Skin of body (tissue), 2 donors: ENCODE data around the gene CD300LB. TPM values are rescaled to one million over a fixed set of nuclear protein-coding genes. Genes with fewer than 3 reads are reported as not detected.
"Not testable (repeated sequence)": the region's sequence is repeated elsewhere in the genome, so short reads cannot be mapped to it uniquely, and the experiment has no call there.

Source experiments
- DNase-seq: peaks from one replicate; lab custom pipeline; 2025; lab: John Stamatoyannopoulos, UW
- total RNA-seq: library from RNA; depleted of rRNA; stranded (reverse); fragments of >200 nt; gene quantifications from one replicate; pipeline ENCODE4 v1.2.3, GENCODE V29; 2014

The CD300LB gene
- 0.59 TPM for total RNA-seq

DNA sequence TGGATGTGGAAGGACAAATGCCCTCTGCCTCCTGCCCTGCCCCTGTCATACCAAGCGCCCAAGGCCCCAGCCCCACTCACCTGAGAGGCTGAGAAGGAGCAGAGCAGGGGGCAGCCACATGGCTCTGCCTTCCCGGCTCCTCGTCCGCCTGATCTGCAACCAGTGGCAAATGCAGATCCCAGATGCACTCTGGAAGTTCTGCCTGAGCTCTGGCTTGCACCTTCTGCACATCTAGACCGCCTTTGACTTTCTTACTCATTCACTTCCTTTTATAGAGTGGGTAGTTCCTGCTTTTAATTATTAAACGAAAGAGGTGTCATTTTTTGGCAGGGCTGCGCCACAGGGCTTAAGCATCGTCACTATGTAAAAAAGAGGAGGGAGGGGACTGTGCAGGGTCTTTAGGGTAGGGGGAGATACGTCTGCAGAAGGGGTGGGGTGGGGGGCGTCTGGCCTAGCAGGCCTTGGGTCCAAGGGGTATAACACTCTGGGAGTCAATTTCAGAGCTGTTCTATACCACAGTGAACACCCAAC lies at the start of gene CD300LB:
Gene CD300LB, minus strand, starts transcription at position 245 of the 531 bp plus-strand sequence. Its CDS starts 125 bp downstream, at position 120.
- no peak for DNase-seq

DNA sequence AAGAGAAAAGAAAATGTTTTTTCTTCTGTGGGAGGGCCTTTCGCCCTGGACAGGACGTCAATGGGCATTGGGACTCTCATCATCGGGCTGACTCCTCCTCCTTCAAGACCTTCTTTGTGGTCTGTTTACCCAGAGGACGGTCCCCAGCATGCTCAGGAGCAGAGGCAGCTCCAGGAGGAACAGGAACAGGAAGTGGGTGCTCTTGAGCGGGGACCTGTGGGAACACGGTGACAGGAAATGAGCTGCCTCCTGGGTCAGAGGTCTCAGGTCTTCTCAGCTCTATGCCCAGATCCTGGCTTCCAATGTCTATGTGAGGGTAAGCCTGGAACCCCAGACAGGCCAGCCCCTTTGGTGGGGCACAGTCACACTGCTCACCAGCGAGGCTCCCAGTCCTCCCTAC lies 48.6 kb upstream of the CD300LB start:
- no peak for DNase-seq

DNA sequence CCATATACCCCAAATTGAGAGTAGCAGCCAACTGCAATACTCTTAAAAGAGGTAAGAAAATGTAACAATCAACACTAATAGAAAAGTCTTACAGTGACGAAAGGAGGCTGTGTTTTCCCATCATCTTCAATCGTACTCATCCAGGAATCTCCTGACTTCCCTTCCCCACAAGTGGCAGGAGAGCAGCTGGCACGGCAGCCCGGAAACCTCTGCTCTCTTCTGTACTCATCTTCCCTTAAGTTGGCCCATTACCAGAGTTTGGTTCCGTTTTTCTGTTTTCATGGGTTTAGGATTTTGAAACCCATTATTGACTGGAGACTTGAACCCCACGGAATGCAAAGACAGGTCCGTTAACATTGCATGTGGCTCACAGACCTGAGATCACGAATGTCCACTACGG lies 47.7 kb upstream of the CD300LB start:
- no peak for DNase-seq

DNA sequence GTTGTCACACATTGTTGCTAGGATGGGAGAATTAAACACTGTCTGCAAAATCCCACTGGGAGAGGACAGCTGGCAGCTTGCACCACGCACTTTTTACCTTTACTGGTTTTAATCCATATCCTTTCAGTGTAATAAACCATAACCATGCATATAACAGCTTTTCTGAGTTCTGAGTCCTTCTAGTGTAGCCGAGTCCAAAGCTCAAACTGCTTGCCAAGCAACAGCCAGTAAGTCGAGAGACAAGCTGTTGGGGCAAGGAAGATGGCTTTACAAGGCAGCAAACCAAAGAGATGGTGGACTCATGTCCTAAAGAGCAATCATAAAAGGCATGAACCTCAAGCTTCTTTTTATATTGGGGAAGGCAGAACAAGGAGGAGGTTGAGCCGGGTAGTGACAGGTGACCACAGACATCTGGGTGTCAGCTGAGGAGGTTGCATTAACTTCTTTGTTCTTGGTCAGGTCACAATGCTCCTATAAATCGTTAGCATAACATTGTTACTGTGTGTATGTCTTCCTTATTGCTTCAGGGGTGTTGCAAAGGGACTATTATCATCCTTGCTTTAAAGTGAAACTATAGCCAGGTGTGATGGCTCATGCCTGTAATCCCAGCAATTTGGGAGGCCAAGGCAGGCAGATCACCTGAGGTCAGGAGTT lies 43.3 kb upstream of the CD300LB start:
- DNase-seq = no peak

DNA sequence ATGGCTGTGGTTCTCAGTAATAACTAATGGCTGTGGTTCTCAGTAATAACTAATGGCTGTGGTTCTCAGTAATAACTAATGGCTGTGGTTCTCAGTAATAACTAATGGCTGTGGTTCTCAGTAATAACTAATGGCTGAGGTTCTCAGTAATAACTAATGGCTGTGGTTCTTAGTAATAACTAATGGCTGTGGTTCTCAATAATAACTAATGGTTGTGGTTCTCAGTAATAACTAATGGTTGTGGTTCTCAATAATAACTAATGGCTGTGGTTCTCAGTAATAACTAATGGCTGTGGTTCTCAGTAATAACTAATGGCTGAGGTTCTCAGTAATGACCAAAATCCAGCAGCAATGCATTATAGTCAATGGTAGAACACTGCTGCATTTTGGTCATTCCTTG lies 42.4 kb upstream of the CD300LB start:
- not testable (repeated sequence) for DNase-seq

DNA sequence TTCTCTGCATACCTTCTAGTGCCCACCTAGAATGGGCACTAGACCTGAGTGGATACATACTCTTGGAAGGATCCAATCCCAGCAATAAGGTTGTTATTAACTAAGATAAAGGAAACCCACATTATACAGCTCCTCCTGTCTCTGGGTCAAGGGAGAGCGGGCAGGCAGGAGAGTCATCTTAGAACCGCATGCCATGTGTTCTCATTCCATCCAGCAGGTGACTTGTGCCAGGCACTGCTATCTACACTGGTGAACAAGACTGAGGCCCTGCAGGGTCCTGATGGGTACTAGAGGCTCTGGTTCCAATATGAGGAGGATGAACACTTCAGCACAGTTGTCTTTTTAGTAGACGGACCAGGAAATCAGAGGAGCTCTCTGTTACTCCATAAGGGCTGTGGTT lies 41.9 kb upstream of the CD300LB start:
- no peak for DNase-seq

DNA sequence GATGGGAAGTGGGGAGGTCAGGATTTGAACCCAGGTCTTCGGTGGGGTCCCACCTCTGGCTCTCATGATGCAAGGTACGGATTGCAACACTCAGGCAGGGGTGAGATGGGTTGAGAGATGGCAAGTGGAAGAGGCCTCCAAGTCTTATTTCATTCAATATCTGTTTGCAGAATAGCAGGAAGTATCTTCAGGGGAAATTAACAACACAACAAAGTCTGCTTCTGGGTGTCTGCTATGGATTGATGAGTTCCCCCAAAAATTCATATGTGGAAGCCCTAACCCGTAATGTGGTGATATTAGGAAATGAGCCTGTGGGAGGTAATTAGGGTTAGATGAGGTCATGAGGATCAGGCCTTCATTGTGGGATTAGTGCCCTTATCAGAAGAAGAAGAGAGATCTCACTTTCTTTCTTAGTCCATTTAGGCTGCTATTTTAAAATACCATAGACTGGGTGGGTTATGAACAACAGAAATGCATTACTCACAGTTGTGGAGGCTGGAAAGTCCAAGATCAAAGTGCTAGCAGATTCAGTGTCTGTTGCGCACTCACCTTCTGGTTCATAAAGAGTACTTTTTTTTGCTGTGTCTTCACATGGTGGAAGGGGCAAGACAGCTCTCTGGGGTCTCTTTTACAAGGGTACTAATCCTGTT lies 40.5 kb upstream of the CD300LB start:
- DNase-seq = no peak

DNA sequence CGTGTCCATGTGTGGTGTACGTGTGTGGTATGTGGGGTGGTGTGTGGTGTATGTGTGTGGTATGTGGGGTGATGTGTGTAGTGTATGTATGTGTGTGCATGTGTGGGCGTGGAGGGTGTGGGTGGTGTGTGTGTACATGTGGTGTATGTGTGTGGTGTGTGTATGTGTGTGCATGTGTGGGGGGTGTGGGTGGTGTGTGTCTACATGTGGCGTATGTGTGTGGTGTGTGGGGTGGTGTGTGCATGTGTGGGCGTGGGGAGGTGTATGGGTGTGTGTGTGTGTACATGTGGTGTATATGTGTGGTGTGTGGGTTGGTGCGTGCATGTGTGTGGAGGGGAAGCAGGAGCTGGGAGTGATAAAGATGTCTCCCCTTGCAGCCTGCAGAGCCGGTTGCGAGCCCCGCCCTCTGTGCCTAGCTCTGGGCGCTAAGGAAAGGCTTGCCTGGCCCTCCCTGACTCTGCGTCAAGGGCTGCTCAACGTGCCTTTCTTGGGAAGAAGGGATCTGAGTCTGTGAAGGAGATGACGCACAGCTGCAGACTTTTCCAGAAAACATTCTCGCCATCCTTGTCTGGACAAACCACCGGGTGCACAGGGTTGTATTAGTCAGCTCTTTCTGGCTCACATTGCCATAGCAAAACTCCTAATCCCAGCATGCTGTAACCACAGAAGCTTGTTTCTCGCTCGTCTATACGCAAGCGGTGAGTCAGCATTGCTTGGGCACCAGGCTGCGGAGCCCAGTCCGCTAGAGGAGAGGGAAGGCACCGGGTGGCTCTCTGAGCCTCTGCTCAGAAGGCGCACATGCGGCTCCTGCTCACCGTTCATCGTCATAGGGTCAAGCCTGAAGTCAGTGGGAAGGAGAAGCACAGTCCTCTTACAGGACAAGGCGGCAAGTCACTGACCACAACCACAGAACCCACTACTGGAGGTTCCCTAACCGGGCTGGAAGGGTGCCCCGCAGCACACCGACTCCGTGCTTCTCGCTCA lies 38.0 kb upstream of the CD300LB start:
- DNase-seq = no peak

DNA sequence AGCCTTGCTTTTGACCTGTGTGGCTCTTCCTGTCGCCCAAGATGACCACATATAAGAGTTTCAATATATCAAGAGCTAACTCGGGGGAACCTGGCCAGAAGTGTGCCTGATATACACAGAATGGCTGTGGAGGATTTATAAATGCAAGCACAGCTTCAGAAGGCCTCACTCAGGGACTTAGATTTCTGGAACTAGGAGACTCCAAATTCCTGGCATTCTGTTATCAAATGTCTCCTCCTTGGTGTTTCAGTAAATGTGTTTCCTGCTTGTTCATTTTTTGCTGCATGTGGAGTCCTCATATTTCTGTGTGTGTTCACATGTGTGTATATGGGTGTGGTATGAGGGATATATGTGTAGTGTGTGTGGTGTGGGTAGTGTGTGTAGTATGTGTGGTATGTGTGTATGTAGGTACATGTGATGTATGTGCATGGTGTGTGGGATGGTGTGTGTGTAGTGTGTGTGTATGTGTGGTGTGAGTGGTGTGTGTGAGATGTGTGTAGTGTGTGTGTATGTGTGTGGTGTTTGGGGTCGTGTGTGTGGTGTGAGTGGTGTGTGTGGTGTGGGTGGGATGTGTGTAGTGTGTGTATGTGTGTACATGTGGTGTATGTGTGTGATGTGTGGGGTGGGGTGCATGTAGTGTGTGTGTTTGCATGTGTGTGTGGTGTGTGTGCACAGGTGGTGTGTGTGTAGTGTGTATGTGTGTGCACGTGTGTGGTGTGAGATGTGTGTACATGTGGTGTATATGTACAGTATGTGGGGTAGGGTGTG lies 37.0 kb upstream of the CD300LB start:
- DNase-seq = no peak

DNA sequence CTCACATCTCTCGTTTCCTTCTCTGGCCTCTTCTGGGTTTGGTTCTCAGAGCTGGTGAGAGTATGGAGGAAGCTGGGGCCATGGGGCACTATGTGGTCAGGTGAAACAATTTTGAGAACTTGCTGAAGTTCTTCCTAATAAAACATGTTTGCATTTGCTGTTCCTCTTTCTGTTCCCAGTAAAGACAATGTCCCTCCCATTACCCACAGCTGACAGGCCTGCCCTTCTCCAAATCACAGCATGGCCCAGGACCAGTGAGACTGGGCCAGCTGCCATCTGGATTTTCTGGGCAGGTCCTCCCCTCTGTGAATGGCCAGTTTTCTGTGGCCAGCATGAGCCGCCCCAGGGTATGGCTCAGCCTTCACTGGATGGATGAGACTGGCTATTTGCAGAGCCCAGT lies 36.1 kb upstream of the CD300LB start, which contains the start of gene CD300H:
Gene CD300H, minus strand, starts transcription at position 113 of the 400 bp plus-strand sequence.
- DNase-seq = no peak

DNA sequence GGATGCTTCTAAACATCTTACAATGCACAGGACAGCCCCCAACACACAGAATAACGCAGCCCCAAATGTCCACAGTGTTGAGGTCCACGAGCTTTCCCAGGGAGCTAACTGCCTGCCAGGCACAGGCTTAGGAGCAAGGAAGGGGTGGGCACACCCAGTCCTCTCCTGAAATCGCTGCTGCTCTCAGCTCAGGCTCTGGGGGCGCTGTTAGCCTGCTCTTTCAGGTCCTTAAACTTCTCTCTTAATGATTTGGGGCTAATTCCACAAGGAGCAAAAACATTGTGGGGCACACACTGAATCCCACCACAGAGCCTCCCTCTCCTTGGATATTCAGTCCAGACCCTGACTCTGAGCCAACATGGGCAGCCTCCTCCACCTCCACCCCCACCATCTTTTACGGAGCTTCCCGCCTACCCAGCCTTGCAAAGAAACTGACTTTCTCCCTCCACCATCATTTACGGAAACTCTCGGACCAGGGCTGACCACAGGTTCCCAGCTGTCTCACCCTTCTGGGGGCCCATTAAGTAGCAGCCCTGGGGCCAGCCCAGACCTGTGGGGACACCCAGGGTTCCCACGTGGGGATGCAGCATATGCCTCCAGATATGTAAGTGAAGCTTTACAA lies 35.0 kb upstream of the CD300LB start:
- no peak for DNase-seq

DNA sequence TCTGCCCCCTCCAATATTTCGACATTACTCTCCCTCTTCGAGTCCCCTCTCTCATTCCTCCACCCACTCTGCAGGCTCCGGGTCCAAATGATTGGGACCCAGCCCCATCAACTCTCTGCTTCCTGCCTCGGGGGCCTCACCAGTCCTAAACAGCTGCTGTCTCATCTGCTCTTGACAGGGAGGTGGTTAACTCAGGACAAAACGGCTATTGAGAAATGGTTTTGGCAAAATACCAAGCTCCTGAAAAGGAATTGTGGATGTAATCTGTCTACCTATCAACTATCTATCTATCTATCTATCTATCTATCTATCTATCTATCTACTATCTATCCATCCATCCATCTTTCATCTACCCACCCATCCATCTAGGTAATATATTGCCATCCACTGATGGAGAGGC lies 33.9 kb upstream of the CD300LB start:
- no peak for DNase-seq

DNA sequence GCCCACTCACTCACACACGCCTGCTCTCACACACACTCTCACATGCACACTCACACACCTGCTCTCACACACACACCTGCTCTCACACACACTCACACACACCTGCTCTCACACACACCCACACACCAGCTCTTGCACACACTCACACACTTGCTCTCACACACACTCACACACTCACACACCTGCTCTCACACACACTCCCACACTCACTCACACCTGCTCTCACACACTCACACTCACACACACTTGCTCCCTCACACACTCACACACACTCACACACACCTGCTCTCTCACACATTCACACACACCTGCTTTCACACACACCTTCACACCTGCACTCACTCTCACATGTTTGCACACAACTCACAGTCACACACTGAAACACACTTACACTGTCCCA lies 32.1 kb upstream of the CD300LB start:
- DNase-seq = no peak

DNA sequence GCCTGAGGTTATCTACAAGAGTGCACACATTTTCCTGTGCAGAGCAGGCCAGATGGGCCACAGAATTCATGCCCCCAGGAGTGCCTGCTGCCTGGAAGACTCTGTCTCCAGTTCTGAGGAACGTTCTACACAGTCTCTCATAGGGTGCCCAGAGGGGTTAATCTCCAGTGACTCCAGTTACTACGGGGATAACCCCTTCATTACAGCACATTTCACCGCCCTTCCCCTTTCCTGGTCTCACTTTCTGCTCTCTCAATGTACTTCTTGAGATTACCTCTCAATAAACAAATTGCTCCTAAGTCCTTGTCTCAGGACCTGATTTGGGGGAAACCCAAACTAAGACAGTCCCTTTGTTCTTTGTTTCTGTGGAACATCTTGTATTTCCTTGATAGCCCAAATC lies 30.3 kb upstream of the CD300LB start:
- no peak for DNase-seq

DNA sequence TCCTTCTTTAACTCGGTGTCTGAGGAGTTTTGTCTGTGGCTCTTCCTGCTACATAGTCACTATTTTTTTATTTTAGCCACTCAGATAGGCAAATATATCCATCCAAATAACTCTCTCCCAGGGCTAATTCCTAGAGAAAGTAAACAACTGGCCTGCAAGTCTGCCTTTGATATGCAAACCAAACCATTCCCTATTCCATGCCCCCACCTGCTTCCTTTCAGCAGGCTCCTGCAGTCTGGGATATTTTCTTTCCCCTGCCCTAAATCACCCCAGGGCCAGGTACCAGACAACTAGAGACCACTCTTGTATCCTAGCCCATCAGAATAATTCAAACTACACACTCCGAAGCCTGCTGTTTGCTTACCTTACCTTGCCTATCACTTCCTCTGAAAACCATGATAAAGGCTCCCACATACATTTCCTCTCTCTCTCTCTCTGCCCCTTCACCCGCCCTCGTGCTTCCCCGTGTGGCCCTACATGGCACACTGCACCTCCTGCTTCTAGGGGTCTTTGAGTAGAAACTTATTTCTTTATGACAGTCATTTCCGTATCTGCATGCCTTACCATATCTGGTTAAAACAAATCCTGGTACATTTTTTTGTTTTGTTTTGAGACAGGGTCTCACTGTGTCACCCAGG lies 27.7 kb upstream of the CD300LB start:
- no peak for DNase-seq

DNA sequence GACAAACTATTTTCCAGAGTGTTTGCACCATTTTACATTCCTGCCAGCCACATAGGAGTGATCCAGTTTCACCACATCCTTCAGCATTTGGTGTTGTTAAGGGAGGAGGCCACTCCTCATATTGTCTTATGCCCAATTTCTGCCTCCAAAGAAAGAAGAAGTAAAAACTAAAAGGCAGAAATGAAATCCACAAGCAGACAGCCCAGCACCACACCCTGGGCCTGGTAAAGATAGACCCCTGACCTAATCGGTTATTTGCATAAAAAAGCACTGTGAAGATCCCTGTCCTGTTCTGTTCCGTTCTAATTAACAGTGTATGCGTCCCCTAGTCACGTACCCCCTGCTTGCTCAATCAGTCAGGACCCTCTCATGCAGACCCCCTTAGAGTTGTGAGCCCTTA lies 27.1 kb upstream of the CD300LB start:
- DNase-seq = not testable (repeated sequence)

DNA sequence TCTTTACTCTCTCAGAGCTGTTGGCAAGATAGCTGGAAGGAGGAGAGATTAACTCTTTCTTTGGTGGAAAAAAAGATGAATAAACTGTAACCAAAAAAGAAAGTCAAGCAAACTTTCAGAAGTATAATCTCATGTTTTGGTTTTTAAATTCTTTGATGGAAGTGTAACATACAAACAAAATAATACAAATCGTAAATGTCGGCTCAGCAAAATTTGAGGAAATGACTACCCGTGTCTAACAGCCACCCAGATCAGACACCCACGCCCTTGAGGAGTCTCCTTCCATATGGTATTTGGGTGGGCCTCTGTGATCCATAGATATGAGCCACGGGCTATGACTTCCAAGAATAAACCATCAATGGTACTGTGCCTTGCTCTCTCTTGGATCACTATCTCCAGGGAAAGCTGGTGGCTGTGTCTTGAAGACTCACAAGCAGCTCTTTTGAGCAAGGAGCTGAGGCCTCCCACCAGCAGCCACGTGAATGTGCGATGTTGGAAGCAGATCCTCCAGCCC lies 24.2 kb upstream of the CD300LB start:
- DNase-seq = no peak

DNA sequence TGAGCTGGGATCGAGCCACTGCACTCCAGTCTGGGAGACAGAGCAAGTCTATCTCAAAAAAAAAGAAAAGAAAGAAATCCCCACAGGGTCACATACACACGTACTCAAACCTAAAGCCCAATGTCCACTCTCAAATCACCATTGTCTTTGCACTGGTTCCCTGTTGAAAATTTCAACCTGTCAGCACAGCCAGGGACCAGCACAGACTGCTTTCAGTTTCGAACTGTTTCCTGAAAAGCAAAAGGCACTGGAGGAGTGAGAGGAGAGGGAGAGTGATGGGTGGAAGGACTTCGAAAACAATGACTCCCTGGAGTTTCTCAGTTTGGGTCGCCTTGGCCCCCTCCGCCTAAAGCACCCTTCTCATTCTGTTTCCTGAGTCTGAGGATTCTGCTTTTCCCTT lies 23.6 kb upstream of the CD300LB start:
- no peak for DNase-seq

DNA sequence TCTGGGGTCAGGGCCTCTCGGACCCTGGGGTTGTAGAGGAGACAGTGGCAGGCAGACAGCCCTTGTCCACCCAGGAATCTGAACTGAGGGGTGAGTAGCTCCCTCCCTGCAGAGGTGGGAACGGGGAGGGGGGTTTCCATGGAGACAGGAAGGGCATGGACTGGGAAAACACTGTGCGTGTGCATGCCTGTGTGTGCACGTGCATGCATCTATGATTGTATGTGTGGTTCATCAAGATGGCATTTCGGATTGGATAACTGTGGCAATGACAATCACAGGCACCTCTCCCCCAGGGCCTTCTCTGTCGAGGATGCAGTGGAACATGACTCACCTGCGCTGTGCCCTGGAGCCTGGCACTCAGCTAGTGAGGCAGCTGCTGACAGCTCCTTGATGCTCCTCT lies 20.8 kb upstream of the CD300LB start:
- no peak for DNase-seq

DNA sequence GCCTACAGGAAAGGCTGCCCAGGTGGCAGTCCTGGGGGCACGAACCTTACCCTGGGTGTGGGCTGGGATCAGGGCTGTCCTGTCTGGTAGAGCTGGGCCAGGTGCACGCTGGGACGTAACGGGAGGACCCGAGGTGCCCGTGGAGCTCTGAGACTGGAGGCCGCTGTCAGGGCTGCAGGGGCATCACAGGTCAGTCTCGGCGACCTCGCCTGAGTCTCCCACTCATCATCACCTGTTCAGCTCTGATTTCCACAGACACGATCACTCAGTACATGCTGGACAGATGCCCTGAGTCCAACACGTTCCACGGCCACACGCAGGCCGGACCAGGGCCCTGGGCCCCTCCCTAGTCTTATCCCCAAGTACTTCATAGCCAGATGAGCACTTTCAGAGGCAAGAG lies 19.3 kb upstream of the CD300LB start:
- no peak for DNase-seq
